K562 (cell line): ENCODE data around the gene CRYAB. TPM values are rescaled to one million over a fixed set of nuclear protein-coding genes. Genes with fewer than 3 reads are reported as not detected.
A peak's percentile ranks its signal among the peaks of the same experiment; 100 is the strongest.

Experiments used
- ELF1 ChIP-seq: fragments of 200-800 bp; sonication (Bioruptor generic); IDR thresholded peaks from 2 replicates; pipeline ENCODE4 v1.6.1; 2016; ENCODE audit warnings: missing genetic modification characterization, missing compliant biosample characterization
- KLF13 ChIP-seq: fragments of 450-650 bp; IDR thresholded peaks from 2 replicates; pipeline ENCODE4 v1.6.1; 2016; ENCODE audit warnings: missing genetic modification characterization, low read depth, mild to moderate bottlenecking, missing compliant biosample characterization, moderate library complexity, borderline replicate concordance
- L3MBTL2 ChIP-seq: fragments of 450-650 bp; IDR thresholded peaks from 2 replicates; pipeline ENCODE4 v1.6.1; 2016; ENCODE audit warnings: mild to moderate bottlenecking, moderate library complexity
- PBX2 ChIP-seq, 2 experiments: IDR thresholded peaks in 1 of 2; conservative IDR thresholded peaks in 1 of 2; 2 replicates each; pipeline ENCODE4 v1.6.1; 2016; ENCODE audit warnings: low read depth in 2 of 2, mild to moderate bottlenecking in 1 of 2, missing compliant biosample characterization in 1 of 2, missing genetic modification characterization in 1 of 2, moderate library complexity in 1 of 2
- PHF8 ChIP-seq: fragments of 200-600 bp; sonication (generic); IDR thresholded peaks from 2 replicates; pipeline ENCODE4 v1.6.1; 2012; ENCODE audit warnings: mixed run types, mild to moderate bottlenecking, inconsistent platforms, low read length, moderate library complexity, borderline replicate concordance
- PRMT5 ChIP-seq: sonication (generic); formaldehyde crosslinking; IDR thresholded peaks from 2 replicates; pipeline ENCODE4 v1.5.0; 2020; ENCODE audit warnings: missing genetic modification reagents
- RBFOX2 ChIP-seq: fragments of 200-400 bp; formaldehyde crosslinking; IDR thresholded peaks from 2 replicates; pipeline ENCODE4 v1.6.1; 2017; ENCODE audit warnings: low read depth, mild to moderate bottlenecking, low read length, moderate library complexity
- ZFX ChIP-seq: sonication (generic); formaldehyde crosslinking; IDR thresholded peaks from 2 replicates; pipeline ENCODE4 v1.8.0; 2022; ENCODE audit warnings: mild to moderate bottlenecking, missing genetic modification reagents, moderate library complexity
- ZNF75A ChIP-seq: fragments of 450-650 bp; formaldehyde crosslinking; IDR thresholded peaks from 2 replicates; pipeline ENCODE4 v1.4.0; 2020; ENCODE audit warnings: mild to moderate bottlenecking
- polyA plus RNA-seq, 8 experiments: library from polyadenylated mRNA; depleted of rRNA in 4 of 8; stranded (reverse) in 5 of 8; unstranded in 3 of 8; fragments of >200 nt; fragmentation: Nextera tagmentation in 2 of 8; fragmentation: Illumina TruSeq in 1 of 8; extraction: Ambion mirVana in 2 of 8; extraction: Trizol in 1 of 8; gene quantifications; 2 replicates each; pipeline versions ENCODE4 v1.2.1 to v1.2.3, GENCODE V29; 2011 to 2014; ENCODE audit warnings: inconsistent platforms in 1 of 8, missing spikeins in 1 of 8
- total RNA-seq, 7 experiments: library from RNA; depleted of rRNA in 6 of 7; stranded (reverse); fragments of >200 nt in 6 of 7; fragmentation: Illumina TruSeq in 2 of 7; extraction: Trizol in 2 of 7; gene quantifications; 2 replicates each; pipeline versions ENCODE4 v1.2.1 to v1.2.3, GENCODE V29; 2011 to 2021; ENCODE audit warnings: low replicate concordance in 1 of 7
- TF ChIP-seq, protein P1 (sequence below): fragments of 450-650 bp; conservative IDR thresholded peaks from 2 replicates; pipeline ENCODE4 v1.6.1; 2016; ENCODE audit warnings: missing genetic modification characterization, low read depth, mild to moderate bottlenecking, control low read depth, missing compliant biosample characterization
- TF ChIP-seq, protein P2 (sequence below), 2 experiments: fragments of 450-650 bp; IDR thresholded peaks; 2 replicates each; pipeline ENCODE4 v1.6.1; 2018; ENCODE audit warnings: mild to moderate bottlenecking in 2 of 2, low read depth in 1 of 2; ENCODE audit not compliant: partially characterized antibody in 2 of 2
- TF ChIP-seq, protein P3 (sequence below): sonication (generic); formaldehyde crosslinking; IDR thresholded peaks from 2 replicates; pipeline ENCODE4 v1.8.0; 2022; ENCODE audit warnings: missing genetic modification reagents, mild to moderate bottlenecking, moderate library complexity, borderline replicate concordance

CRYAB gene
- total and polyA plus RNA-seq, 9 of the 15 experiments (the other 6 are each of a cell fraction or from before 2014, with no cell fraction given), result 0.83 to 7.5 (median 3.6) TPM

DNA sequence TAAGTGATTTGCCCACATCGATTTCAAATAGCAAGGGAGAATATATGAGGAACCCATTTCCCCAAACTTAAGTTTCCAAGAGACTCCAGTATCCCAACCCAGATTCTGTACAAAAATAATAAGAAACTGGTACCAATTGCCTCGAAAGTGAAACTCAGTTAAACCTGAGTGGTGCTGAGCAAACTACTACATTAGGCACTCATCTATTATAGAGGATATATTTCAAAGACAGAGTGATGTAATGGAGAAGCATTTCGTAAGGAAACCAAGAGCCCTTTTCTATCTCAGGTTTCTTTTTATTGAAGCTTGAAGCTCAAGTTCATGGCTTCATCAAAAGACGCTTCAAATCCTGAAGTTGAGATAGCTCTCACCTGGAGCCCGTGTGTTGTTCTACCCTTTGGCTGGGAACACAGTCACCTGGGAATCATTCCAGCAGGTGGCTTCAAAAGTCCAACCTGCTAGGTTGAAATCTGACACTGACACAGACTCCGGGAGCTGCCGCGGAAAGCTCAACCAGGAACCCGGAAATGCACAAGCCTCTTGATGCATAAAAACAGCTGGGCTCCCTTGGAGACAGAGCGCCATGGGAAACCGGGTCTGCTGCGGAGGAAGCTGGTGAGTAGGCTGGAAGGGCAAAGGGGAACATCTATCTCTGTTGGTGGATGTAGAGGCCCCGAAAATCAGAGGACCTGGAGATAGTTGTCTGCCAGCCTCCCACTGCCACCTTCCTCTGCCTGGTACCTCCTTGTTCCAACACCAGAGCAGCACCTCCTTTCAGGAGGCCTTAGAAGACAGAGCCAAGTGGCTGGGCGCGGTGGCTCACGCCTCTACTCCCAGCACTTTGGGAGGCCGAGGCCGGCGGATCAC is 7.1 kb upstream of the CRYAB start, which contains the start of gene C11orf52 (continued):
- TF ChIP-seq, protein P1, sequence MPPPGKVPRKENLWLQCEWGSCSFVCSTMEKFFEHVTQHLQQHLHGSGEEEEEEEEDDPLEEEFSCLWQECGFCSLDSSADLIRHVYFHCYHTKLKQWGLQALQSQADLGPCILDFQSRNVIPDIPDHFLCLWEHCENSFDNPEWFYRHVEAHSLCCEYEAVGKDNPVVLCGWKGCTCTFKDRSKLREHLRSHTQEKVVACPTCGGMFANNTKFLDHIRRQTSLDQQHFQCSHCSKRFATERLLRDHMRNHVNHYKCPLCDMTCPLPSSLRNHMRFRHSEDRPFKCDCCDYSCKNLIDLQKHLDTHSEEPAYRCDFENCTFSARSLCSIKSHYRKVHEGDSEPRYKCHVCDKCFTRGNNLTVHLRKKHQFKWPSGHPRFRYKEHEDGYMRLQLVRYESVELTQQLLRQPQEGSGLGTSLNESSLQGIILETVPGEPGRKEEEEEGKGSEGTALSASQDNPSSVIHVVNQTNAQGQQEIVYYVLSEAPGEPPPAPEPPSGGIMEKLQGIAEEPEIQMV (tag), result no peak
- TF ChIP-seq ELF1 (peak; percentile 87), RBFOX2 (peak; percentile 32; the same call in 1 of the 2 replicates), PBX2 (CRISPR knock-in tag; IDR thresholded peaks at IDR 0.05; ENCODE audit: low read depth) (no peak), PBX2 (tag; conservative IDR thresholded peaks at IDR 0.05; ENCODE audit: low read depth) (no peak), ZNF75A (CRISPR knock-in tag) (no peak), PHF8 (peak; percentile 27; the same call in 1 of the 2 replicates), PRMT5 (CRISPR knock-in tag) (no peak), ZFX (0 out of 2 replicates have a peak, but pooled peaks have one; percentile 18), KLF13 (tag) (no peak), L3MBTL2 (peak; percentile 47)
- TF ChIP-seq, protein P2, sequence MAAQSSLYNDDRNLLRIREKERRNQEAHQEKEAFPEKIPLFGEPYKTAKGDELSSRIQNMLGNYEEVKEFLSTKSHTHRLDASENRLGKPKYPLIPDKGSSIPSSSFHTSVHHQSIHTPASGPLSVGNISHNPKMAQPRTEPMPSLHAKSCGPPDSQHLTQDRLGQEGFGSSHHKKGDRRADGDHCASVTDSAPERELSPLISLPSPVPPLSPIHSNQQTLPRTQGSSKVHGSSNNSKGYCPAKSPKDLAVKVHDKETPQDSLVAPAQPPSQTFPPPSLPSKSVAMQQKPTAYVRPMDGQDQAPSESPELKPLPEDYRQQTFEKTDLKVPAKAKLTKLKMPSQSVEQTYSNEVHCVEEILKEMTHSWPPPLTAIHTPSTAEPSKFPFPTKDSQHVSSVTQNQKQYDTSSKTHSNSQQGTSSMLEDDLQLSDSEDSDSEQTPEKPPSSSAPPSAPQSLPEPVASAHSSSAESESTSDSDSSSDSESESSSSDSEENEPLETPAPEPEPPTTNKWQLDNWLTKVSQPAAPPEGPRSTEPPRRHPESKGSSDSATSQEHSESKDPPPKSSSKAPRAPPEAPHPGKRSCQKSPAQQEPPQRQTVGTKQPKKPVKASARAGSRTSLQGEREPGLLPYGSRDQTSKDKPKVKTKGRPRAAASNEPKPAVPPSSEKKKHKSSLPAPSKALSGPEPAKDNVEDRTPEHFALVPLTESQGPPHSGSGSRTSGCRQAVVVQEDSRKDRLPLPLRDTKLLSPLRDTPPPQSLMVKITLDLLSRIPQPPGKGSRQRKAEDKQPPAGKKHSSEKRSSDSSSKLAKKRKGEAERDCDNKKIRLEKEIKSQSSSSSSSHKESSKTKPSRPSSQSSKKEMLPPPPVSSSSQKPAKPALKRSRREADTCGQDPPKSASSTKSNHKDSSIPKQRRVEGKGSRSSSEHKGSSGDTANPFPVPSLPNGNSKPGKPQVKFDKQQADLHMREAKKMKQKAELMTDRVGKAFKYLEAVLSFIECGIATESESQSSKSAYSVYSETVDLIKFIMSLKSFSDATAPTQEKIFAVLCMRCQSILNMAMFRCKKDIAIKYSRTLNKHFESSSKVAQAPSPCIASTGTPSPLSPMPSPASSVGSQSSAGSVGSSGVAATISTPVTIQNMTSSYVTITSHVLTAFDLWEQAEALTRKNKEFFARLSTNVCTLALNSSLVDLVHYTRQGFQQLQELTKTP (IDR thresholded peaks at IDR 0.05; ENCODE audit: low read depth in 1 of 2, partially characterized antibody in 2 of 2), result no peak
- TF ChIP-seq, protein P3, sequence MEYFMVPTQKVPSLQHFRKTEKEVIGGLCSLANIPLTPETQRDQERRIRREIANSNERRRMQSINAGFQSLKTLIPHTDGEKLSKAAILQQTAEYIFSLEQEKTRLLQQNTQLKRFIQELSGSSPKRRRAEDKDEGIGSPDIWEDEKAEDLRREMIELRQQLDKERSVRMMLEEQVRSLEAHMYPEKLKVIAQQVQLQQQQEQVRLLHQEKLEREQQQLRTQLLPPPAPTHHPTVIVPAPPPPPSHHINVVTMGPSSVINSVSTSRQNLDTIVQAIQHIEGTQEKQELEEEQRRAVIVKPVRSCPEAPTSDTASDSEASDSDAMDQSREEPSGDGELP (CRISPR knock-in tag), result peak; percentile 95
